Spleen (tissue), 11 donors: ENCODE data around the gene NOTCH2. TPM values are rescaled to one million over a fixed set of nuclear protein-coding genes. Genes with fewer than 3 reads are reported as not detected.
A peak's percentile ranks its signal among the peaks of the same experiment; 100 is the strongest.

Source experiments
- DNase-seq: peaks from one replicate; pipeline ENCODE4 v3.0.0-alpha.2; 2020
- H3K27ac ChIP-seq, 8 donors: fragments of 200-600 bp; sonication (generic) in 7 of 8; 1 replicate in 4 of 8; 2 replicates in 4 of 8; pipeline versions ENCODE4 v1.5.0 to v1.8.0; 2016 to 2021; ENCODE audit warnings: inconsistent platforms in 4 of 8, mild to moderate bottlenecking in 4 of 8, moderate library complexity in 1 of 8
- H3K27me3 ChIP-seq, 7 donors: fragments of 200-600 bp; sonication (generic) in 6 of 7; replicated peaks in 1 of 7; 1 replicate in 4 of 7; 2 replicates in 3 of 7; pipeline versions ENCODE4 v1.5.0 to v1.8.0; 2016 to 2021; ENCODE audit warnings: inconsistent platforms in 3 of 7, mild to moderate bottlenecking in 1 of 7
- H3K36me3 ChIP-seq, 6 donors: fragments of 200-600 bp; sonication (generic) in 5 of 6; 1 replicate in 4 of 6; 2 replicates in 2 of 6; pipeline versions ENCODE4 v1.5.0 to v1.8.0; 2016 to 2021; ENCODE audit warnings: inconsistent platforms in 2 of 6
- H3K4me1 ChIP-seq, 6 donors: fragments of 200-600 bp; sonication (generic) in 5 of 6; 1 replicate in 3 of 6; 2 replicates in 3 of 6; pipeline versions ENCODE4 v1.5.0 to v1.8.0; 2016 to 2021; ENCODE audit warnings: inconsistent platforms in 3 of 6
- H3K4me3 ChIP-seq, 8 donors: fragments of 200-600 bp; sonication (generic) in 7 of 8; 1 replicate in 4 of 8; 2 replicates in 4 of 8; pipeline versions ENCODE4 v1.5.0 to v1.8.0; 2016 to 2021; ENCODE audit warnings: inconsistent platforms in 4 of 8, mild to moderate bottlenecking in 4 of 8, moderate library complexity in 2 of 8
- H3K9me3 ChIP-seq, 8 donors: fragments of 200-600 bp; sonication (generic) in 7 of 8; 1 replicate in 4 of 8; 2 replicates in 4 of 8; pipeline versions ENCODE4 v1.5.0 to v1.8.0; 2016 to 2021; ENCODE audit warnings: inconsistent platforms in 4 of 8
- POLR2A ChIP-seq, 3 donors: fragments of 450-650 bp; IDR thresholded peaks; one replicate each; pipeline ENCODE4 v1.5.1; 2017; ENCODE audit warnings: antibody characterized with exemption in 3 of 3, mild to moderate bottlenecking in 1 of 3
- POLR2AphosphoS5 ChIP-seq, 3 donors: sonication (generic); formaldehyde crosslinking; IDR thresholded peaks; one replicate each; pipeline ENCODE4 v1.5.1; 2017; ENCODE audit warnings: antibody characterized with exemption in 3 of 3
- WGBS, 5 donors: extraction: QIAGEN DNeasy Blood & Tissue Kit in 3 of 5; methylation state at CpG; one replicate each; pipeline versions ENCODE4 v1.1.5 to v1.1.7; 2013 to 2018; 5-methylcytosine and 5-hydroxymethylcytosine counted together
- intact Hi-C: fragments of 100-400 bp; cut with DNase I; formaldehyde crosslinking; loops from one replicate; pipeline ENCODE4 v1.15.0; 2023; ENCODE audit warnings: low total_unique reads
- polyA plus RNA-seq, 3 donors: library from polyadenylated mRNA; stranded (reverse); fragments of 200-250 nt; gene quantifications; one replicate each; pipeline ENCODE4 v1.2.1, GENCODE V29; 2013
- total RNA-seq, 7 donors: library from RNA; depleted of rRNA in 3 of 7; stranded (reverse); fragments of >200 nt in 3 of 7; fragmentation: NEBNext Ultra II Directional in 4 of 7; extraction: Animal tissue kit (Norgen Biotek cat#: 25700) in 4 of 7; gene quantifications; one replicate each; pipeline versions ENCODE4 v1.1.0 to v1.2.1, GENCODE V29; 2016 to 2021
- TF ChIP-seq, protein P1 (sequence below), 11 experiments: fragments of 200-600 bp in 7 of 11; fragments of 450-650 bp in 4 of 11; sonication (generic) in 4 of 11; IDR thresholded peaks in 8 of 11; conservative IDR thresholded peaks in 3 of 11; 1 replicate in 7 of 11; 2 replicates in 4 of 11; pipeline versions ENCODE4 v1.4.0 to v1.8.0; 2016 to 2021; ENCODE audit warnings: antibody characterized with exemption in 11 of 11, inconsistent platforms in 4 of 11, mild to moderate bottlenecking in 1 of 11
- donor health status: healthy with polysubstance abuse.
- donor health status: DM: no; HTN: no; CAD: no; lungs with moderate emphysema.
- donor health status: DM: no; HTN: no; CAD: no.
- donor health status: Bipolar disorder and iron deficiency.
- donor health status: healthy.
- donor health status: DM: no; HTN: no; CAD: no.
- donor health status: DM: yes; HTN: yes; CAD: no.

Gene NOTCH2
- total and polyA plus RNA-seq, 10 donors, result 11.3 to 230 (median 138) TPM

DNA sequence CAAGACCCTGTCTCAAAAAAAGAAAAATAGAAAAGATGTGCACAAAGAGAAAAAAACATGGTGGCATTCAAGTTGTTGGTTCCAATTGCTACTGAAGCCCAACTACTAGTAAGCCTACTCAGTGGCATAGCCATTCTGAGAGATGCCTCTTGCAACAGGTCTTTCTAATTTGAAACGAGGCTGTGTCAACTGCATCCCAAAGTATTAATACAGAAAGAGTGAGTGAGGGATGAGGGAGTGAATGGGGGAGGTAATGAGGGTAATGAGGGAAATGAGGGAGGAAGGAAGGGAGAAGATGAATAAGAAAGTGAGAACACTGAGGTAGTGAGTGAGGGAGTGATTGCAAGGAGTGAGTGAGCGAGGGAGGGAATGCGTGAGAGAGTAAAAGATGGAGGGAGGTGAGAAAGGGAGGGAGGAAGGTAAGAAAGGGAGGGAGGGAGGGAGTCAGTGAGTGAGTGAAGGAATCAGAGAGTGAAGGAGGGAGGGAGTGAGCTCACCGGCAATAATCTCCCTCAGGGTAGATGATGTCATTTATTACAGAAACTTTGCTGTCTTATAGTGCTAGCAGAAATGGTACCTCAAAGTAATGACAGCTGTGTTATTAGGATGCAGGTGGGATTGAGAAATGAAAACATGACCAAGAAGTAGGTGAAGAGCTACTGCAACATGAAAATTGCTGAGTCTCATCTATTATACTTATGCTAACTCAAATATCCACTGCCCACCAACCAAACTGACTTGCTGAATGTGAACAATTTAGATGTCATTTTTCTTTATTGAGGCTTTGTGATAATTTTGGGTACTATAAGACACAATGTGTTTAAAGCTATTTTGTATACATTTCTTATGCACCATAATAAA lies 97.5 kb downstream of the NOTCH2 start:
- no peak for DNase-seq
- Histone ChIP-seq H3K4me3 (no peak overlapping the region), H3K4me1 (peaks cover 0 to 52% (median 9%) of the 10 kb centered on the region in 6 donors), H3K27ac (no peak overlapping the region), H3K36me3 (peaks cover 0 to 85% (median 26%) of the 10 kb centered on the region in 6 donors), H3K9me3 (no peaks in the 10 kb centered on the region), H3K27me3 (no peaks in the 10 kb centered on the region)
- TF ChIP-seq POLR2AphosphoS5 (IDR thresholded peaks at IDR 0.05) (no peak), POLR2A (IDR thresholded peaks at IDR 0.05) (no peak)
- TF ChIP-seq, protein P1, sequence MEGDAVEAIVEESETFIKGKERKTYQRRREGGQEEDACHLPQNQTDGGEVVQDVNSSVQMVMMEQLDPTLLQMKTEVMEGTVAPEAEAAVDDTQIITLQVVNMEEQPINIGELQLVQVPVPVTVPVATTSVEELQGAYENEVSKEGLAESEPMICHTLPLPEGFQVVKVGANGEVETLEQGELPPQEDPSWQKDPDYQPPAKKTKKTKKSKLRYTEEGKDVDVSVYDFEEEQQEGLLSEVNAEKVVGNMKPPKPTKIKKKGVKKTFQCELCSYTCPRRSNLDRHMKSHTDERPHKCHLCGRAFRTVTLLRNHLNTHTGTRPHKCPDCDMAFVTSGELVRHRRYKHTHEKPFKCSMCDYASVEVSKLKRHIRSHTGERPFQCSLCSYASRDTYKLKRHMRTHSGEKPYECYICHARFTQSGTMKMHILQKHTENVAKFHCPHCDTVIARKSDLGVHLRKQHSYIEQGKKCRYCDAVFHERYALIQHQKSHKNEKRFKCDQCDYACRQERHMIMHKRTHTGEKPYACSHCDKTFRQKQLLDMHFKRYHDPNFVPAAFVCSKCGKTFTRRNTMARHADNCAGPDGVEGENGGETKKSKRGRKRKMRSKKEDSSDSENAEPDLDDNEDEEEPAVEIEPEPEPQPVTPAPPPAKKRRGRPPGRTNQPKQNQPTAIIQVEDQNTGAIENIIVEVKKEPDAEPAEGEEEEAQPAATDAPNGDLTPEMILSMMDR (IDR thresholded peaks at IDR 0.05 in 8 of 11, conservative IDR thresholded peaks at IDR 0.05 in 3 of 11), result no peak
- intact Hi-C loops, result no loop called here
- 90 to 96% (median 94%) methylated on average over 4 of the region's 4 CpGs for WGBS, 5 donors

DNA sequence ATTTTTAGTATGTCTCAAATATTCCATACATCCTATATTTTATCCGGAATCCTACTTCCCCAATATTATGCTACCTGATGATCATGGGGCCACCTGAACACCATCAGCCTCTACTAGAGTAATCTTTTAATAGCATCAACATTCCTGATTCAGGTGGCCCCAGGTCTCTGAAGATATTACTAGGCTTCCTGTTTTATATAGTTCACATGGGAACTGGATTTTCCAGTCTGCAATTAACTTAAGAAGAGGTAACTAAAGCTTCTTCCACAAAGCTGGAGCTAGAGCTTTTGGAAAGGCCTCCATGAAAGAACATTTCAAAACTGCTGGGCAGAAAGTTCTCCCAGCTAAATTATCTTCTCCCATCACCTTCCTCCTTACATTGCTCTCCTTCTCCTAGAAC lies 100.9 kb downstream of the NOTCH2 start:
- TF ChIP-seq, protein P1 (IDR thresholded peaks at IDR 0.05 in 8 of 11, conservative IDR thresholded peaks at IDR 0.05 in 3 of 11), result no peak
- WGBS, 5 donors, result 88 to 100% (median 94%) methylated on average over 1 of the region's 1 CpG
- Histone ChIP-seq H3K27me3 (no peaks in the 10 kb centered on the region), H3K27ac (peak overlapping the region in 3 of 8 donors; percentile 2 to 40 (median 36)), H3K36me3 (peaks cover 0 to 94% (median 54%) of the 10 kb centered on the region in 6 donors), H3K9me3 (no peaks in the 10 kb centered on the region), H3K4me1 (peaks cover 0 to 41% (median 13%) of the 10 kb centered on the region in 6 donors), H3K4me3 (no peak overlapping the region)
- intact Hi-C loops, result no loop called here
- DNase-seq, result no peak

DNA sequence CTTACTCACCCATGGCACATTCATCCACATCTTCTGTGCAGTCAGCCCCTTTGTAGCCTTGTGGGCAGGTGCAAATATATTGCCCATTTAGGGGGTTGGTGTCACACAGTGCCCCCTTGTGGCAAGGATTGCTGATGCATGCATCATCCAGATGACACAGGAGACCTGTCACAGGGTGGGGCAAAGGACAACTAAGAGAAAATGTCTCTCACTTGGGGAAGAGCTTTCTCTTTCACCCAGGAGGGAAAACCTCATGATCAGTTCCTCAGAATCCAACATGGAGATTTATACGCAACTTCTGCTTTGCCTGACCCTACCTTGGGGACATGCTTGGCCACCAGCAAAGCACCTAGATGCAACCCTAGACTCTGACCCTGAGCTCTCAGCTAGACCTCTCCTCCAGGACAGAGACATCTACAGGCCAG lies 101.4 kb downstream of the NOTCH2 start:
- peak overlapping the region in 2 of 8 donors; percentile 36 to 40 for H3K27ac ChIP-seq
- peak; percentile 87 for DNase-seq
- WGBS, 5 donors, result 75 to 91% (median 87%) methylated on average over 1 of the region's 1 CpG
- no peaks in the 10 kb centered on the region for H3K9me3 ChIP-seq
- intact Hi-C loops, result no loop called here
- no peaks in the 10 kb centered on the region for H3K27me3 ChIP-seq
- H3K4me1 ChIP-seq, result peaks cover 0 to 36% (median 13%) of the 10 kb centered on the region in 6 donors
- H3K4me3 ChIP-seq, result no peak overlapping the region
- TF ChIP-seq POLR2AphosphoS5 (IDR thresholded peaks at IDR 0.05) (peak in 1 of 3 donors; percentile 75), POLR2A (IDR thresholded peaks at IDR 0.05) (no peak)
- TF ChIP-seq, protein P1 (IDR thresholded peaks at IDR 0.05 in 8 of 11, conservative IDR thresholded peaks at IDR 0.05 in 3 of 11), result peak; percentile 61 to 91 (median 80)
- H3K36me3 ChIP-seq, result peaks cover 0 to 97% (median 59%) of the 10 kb centered on the region in 6 donors

DNA sequence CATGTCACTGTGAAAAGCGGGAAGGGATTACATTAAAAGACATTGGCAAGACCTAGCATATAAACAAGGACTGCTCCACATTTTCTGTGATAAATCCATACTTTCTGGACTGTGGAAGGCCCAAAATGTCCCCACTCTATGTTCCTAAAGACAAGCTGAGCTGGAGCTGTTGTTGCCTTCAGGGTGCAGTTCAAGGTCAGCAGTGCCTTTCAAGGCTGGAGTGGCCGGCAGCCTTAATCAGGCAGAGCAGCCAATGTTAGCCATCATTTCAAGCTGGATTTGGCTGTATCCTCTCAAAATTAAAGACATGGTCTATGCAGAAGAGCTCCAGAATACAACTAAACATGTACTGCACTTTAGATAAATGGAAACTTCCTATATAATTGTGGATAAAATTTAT lies 102.8 kb downstream of the NOTCH2 start:
- no peak for DNase-seq
- intact Hi-C loops, result no loop called here
- H3K27me3 ChIP-seq, result no peaks in the 10 kb centered on the region
- peaks cover 0 to 100% (median 64%) of the 10 kb centered on the region in 6 donors for H3K36me3 ChIP-seq
- no peak overlapping the region for H3K27ac ChIP-seq
- peaks cover 0 to 29% (median 13%) of the 10 kb centered on the region in 6 donors for H3K4me1 ChIP-seq
- TF ChIP-seq POLR2A (IDR thresholded peaks at IDR 0.05) (no peak), POLR2AphosphoS5 (IDR thresholded peaks at IDR 0.05) (no peak)
- TF ChIP-seq, protein P1 (IDR thresholded peaks at IDR 0.05 in 8 of 11, conservative IDR thresholded peaks at IDR 0.05 in 3 of 11), result no peak
- H3K4me3 ChIP-seq, result no peak overlapping the region
- no peaks in the 10 kb centered on the region for H3K9me3 ChIP-seq
- WGBS, 5 donors, result 84 to 97% (median 87%) methylated on average over 2 of the region's 2 CpGs
